HG03342 (cell line): Measurements from ENCODE around the gene AQP12B.

ENCODE experiments used
- ATAC-seq: cut with Tn5 transposase; IDR thresholded peaks from one replicate; pipeline ENCODE4 v1.9.1; 2021; ENCODE audit warnings: mild to moderate bottlenecking, moderate library complexity; ENCODE audit not compliant: unreplicated experiment

Gene AQP12B

GRCh38 chr2:240637116-240637900 lies 45.4 kb downstream of the AQP12B start:
- ATAC-seq, result no peak

GRCh38 chr2:240636563-240637115 lies 46.0 kb downstream of the AQP12B start:
- ATAC-seq, result no peak

GRCh38 chr2:240635998-240636547 lies 46.6 kb downstream of the AQP12B start:
- no peak for ATAC-seq

GRCh38 chr2:240635121-240635997 lies 47.3 kb downstream of the AQP12B start:
- ATAC-seq, result no peak

GRCh38 chr2:240632306-240632721 lies 50.4 kb downstream of the AQP12B start:
- no peak for ATAC-seq

GRCh38 chr2:240631548-240632305 lies 51.0 kb downstream of the AQP12B start:
- no peak for ATAC-seq

GRCh38 chr2:240630771-240631547 lies 51.7 kb downstream of the AQP12B start:
- ATAC-seq, result no peak

GRCh38 chr2:240629968-240630770 lies 52.5 kb downstream of the AQP12B start:
- no peak for ATAC-seq

GRCh38 chr2:240629619-240629967 lies 53.1 kb downstream of the AQP12B start:
- no peak for ATAC-seq

GRCh38 chr2:240628808-240629618 lies 53.7 kb downstream of the AQP12B start:
- no peak for ATAC-seq

GRCh38 chr2:240628507-240628807 lies 54.2 kb downstream of the AQP12B start:
- ATAC-seq, result no peak

- ATAC-seq, result no peak
These were observed 54.8 kb downstream of the AQP12B start for GRCh38 chr2:240627736-240628506.

- no peak for ATAC-seq
These were observed 56.0 kb downstream of the AQP12B start for GRCh38 chr2:240626531-240627300.
